Endometrium (tissue), 2 donors: Measurements from ENCODE around the gene PCDHA13.
"Not testable (repeated sequence)": the region's sequence is repeated elsewhere in the genome, so short reads cannot be mapped to it uniquely, and the experiment has no call there.

Source experiments
- FAIRE-seq: peaks from 2 replicates; lab custom pipeline; 2012; peaks lifted over from hg19 to GRCh38; lab: Jason Lieb, UNC
- donor health status: control.
- donor health status: control.

Gene PCDHA13

DNA sequence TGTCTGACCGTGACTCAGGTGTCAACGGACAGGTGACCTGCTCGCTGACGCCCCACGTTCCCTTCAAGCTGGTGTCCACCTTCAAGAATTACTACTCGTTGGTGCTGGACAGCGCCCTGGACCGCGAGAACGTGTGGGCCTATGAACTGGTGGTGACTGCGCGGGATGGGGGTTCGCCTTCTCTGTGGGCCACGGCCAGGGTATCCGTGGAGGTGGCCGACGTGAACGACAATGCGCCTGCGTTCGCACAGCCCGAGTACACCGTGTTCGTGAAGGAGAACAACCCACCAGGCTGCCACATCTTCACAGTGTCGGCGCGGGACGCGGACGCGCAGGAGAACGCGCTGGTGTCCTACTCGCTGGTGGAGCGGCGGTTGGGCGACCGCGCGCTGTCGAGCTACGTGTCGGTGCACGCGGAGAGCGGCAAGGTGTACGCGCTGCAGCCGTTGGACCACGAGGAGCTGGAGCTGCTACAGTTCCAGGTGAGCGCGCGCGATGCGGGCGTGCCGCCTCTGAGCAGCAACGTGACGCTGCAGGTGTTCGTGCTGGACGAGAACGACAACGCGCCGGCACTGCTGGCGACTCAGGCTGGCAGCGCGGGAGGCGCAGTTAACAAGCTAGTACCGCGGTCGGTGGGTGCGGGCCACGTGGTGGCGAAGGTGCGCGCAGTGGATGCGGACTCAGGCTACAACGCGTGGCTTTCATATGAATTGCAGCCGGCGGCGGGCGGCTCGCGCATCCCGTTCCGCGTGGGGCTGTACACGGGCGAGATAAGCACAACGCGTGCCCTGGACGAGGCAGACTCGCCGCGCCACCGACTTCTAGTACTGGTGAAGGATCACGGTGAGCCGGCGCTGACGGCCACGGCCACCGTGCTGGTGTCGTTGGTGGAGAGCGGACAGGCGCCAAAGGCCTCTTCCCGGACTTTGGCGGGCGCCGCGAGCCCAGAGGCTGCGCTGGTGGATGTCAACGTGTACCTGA, 11.4 kb upstream of the PCDHA13 start:
- no peak for FAIRE-seq

GRCh38 chr5:140875085-140876065, 6.5 kb upstream of the PCDHA13 start, which contains the start of gene PCDHA12:
Gene PCDHA12 (plus strand): TSS chr5:140875308. CDS start chr5:140875473, 165 bp downstream.
- no peak for FAIRE-seq

GRCh38 chr5:140876541-140877261, 5.2 kb upstream of the PCDHA13 start:
- not testable (repeated sequence) for FAIRE-seq

- FAIRE-seq = no peak
These were observed 4.7 kb upstream of the PCDHA13 start for GRCh38 chr5:140877262-140877581.

DNA sequence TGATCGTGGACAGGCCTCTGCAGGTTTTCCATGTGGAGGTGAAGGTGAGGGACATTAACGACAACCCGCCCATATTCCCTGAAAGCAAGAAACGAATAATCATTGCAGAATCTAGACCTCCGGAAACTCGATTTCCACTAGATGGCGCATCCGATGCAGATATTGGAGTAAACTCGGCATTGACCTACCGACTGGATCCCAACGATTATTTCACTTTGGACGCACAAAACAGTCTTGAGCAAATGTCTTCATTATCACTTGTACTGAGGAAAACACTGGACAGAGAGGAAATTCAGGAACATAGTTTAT, 621 bp downstream of the PCDHA13 start:
- no peak for FAIRE-seq

GRCh38 chr5:140883373-140883772, 1.4 kb downstream of the PCDHA13 start:
- no peak for FAIRE-seq

DNA sequence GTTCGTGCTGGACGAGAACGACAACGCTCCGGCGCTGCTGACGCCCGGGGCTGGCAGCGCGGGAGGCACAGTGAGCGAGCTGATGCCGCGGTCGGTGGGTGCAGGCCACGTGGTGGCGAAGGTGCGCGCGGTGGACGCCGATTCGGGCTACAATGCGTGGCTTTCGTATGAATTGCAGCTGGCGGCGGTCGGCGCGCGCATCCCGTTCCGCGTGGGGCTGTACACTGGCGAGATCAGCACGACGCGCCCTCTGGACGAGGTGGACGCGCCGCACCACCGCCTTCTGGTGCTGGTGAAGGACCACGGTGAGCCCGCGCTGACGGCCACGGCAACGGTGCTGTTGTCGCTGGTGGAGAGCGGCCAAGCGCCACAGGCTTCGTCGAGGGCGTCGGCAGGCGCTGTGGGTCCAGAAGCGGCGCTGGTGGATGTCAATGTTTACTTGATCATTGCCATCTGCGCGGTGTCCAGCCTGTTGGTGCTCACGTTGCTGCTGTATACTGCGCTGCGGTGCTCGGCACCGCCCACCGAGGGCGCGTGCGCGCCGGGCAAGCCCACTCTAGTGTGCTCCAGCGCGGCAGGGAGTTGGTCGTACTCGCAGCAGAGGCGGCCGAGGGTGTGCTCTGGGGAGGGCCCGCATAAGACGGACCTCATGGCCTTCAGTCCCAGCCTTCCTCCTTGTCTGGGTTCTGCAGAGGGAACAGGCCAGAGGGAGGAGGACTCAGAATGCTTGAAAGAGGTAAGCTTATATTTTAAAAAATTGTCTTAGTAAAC, 2.2 kb downstream of the PCDHA13 start:
- FAIRE-seq = no peak

DNA sequence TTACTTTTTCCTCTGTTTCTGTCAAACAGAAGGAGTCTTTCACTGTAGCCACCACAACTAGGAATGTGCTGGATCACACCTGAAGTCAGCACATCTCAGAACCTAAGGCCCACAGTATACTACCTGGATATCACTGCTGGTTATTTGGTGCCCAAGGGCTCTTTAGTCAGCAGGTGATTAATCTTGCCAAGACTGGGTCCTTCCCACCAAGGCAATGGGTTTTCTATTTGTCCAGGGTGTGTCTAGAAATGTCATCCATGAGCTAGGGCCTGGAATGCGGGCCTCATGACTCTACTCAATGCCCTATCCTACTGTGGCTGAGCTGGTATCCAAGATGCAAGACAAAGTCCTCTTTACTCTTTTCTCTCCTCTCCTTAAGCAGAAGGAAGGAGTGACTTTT, 34.4 kb downstream of the PCDHA13 start:
- FAIRE-seq = no peak

DNA sequence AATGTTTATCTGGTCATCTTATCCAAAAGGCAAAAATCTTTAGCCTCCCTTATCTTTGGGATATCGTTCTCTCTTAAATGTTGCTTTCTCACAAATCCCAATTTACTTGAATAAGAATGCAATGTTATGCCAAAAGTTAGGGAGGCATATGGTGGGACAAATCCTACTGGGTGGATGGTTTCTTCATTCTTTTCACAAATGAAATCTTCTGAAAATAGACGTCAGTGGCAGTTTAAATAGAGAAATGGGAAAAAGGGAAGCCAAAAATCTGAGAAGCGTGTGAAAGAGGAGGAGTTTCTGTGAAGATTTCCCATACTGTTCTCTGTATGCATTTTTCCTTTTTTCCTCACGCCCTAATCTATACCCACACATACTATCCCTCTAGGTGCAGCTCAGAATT, 41.7 kb downstream of the PCDHA13 start:
- no peak for FAIRE-seq

- no peak for FAIRE-seq
These were observed 44.0 kb downstream of the PCDHA13 start, which contains the start of gene PCDHAC1 for GRCh38 chr5:140925806-140926442. Gene PCDHAC1 (plus strand): TSS chr5:140926299. CDS start chr5:140926893, 594 bp downstream.

- FAIRE-seq = no peak
These were observed 44.7 kb downstream of the PCDHA13 start for GRCh38 chr5:140926443-140927227.

- FAIRE-seq = no peak
These were observed 45.3 kb downstream of the PCDHA13 start for GRCh38 chr5:140927228-140927573.
